BLaER1 treated with 17β-estradiol and CSF1 and Interleukin-3, amounts not matched to agents 10 nM and 100 nM (cell line): Measurements from ENCODE around the gene CCR9.

Experiments
- H3K27ac ChIP-seq, 11 experiments: shearing (Covaris generic); formaldehyde crosslinking; 2 replicates each; pipeline ENCODE4 v1.8.1; 2022
- H3K27me3 ChIP-seq, 11 experiments: shearing (Covaris generic); formaldehyde crosslinking; 2 replicates each; pipeline ENCODE4 v1.8.1; 2022
- H3K36me3 ChIP-seq, 11 experiments: shearing (Covaris generic); formaldehyde crosslinking; 2 replicates each; pipeline ENCODE4 v1.8.1; 2022
- H3K4me1 ChIP-seq, 10 experiments: shearing (Covaris generic); formaldehyde crosslinking; 2 replicates each; pipeline ENCODE4 v1.8.1; 2022
- H3K4me2 ChIP-seq, 11 experiments: shearing (Covaris generic); formaldehyde crosslinking; 2 replicates each; pipeline ENCODE4 v1.8.1; 2022
- H3K4me3 ChIP-seq, 10 experiments: shearing (Covaris generic); formaldehyde crosslinking; 2 replicates each; pipeline ENCODE4 v1.8.1; 2022
- H3K9ac ChIP-seq, 11 experiments: shearing (Covaris generic); formaldehyde crosslinking; 2 replicates each; pipeline ENCODE4 v1.8.1; 2022
- H3K9me3 ChIP-seq, 11 experiments: shearing (Covaris generic); formaldehyde crosslinking; replicated peaks in 1 of 11; 2 replicates each; pipeline ENCODE4 v1.8.1; 2022
- H4K20me1 ChIP-seq, 11 experiments: shearing (Covaris generic); formaldehyde crosslinking; 2 replicates each; pipeline ENCODE4 v1.8.1; 2022
- Cebpa-rat ChIP-seq, 11 experiments: shearing (Covaris generic); IDR thresholded peaks; 2 replicates each; pipeline ENCODE4 v1.8.1; 2022

The CCR9 gene

GRCh38 chr3:45858809-45859543, 27.4 kb upstream of the CCR9 start:
- Histone ChIP-seq H3K4me2 (peak overlapping the region in 2 of 11 experiments; percentile 38 to 45; a peak in 4 of 22 replicates), H4K20me1 (no peaks in the 10 kb centered on the region), H3K36me3 (no peaks in the 10 kb centered on the region), H3K27me3 (no peaks in the 10 kb centered on the region), H3K9me3 (peaks cover 12 to 32% (median 23%) of the 10 kb centered on the region in 11 experiments; a peak in 17 of 22 replicates), H3K9ac (no peak overlapping the region), H3K27ac (no peak overlapping the region), H3K4me1 (peaks cover 0 to 12% (median 0%) of the 10 kb centered on the region in 10 experiments; a peak in 5 of 20 replicates), H3K4me3 (no peak overlapping the region)
- no peak for TF ChIP-seq Cebpa-rat (IDR thresholded peaks at IDR 0.05)

GRCh38 chr3:45860481-45860880, 25.9 kb upstream of the CCR9 start:
- Histone ChIP-seq H3K9me3 (peaks cover 12 to 28% (median 21%) of the 10 kb centered on the region in 11 experiments; a peak in 17 of 22 replicates), H3K36me3 (no peaks in the 10 kb centered on the region), H3K27me3 (no peaks in the 10 kb centered on the region), H3K4me1 (peaks cover 0 to 21% (median 0%) of the 10 kb centered on the region in 10 experiments; a peak in 5 of 20 replicates), H3K4me3 (no peak overlapping the region), H4K20me1 (no peaks in the 10 kb centered on the region), H3K9ac (no peak overlapping the region), H3K4me2 (no peak overlapping the region), H3K27ac (no peak overlapping the region)
- TF ChIP-seq Cebpa-rat (IDR thresholded peaks at IDR 0.05): no peak

GRCh38 chr3:45861043-45861719, 25.2 kb upstream of the CCR9 start:
- Histone ChIP-seq H3K4me3 (no peak overlapping the region), H4K20me1 (no peaks in the 10 kb centered on the region), H3K9ac (no peak overlapping the region), H3K4me2 (no peak overlapping the region), H3K9me3 (peaks cover 7 to 21% (median 15%) of the 10 kb centered on the region in 11 experiments; a peak in 17 of 22 replicates), H3K36me3 (no peaks in the 10 kb centered on the region), H3K27me3 (no peaks in the 10 kb centered on the region), H3K27ac (no peak overlapping the region), H3K4me1 (peaks cover 0 to 28% (median 0%) of the 10 kb centered on the region in 10 experiments; a peak in 5 of 20 replicates)
- no peak for TF ChIP-seq Cebpa-rat (IDR thresholded peaks at IDR 0.05)

- Histone ChIP-seq H4K20me1 (no peaks in the 10 kb centered on the region), H3K4me1 (peaks cover 0 to 18% (median 0%) of the 10 kb centered on the region in 10 experiments; a peak in 4 of 20 replicates), H3K4me2 (peak overlapping the region in 2 of 11 experiments; percentile 56 to 75; a peak in 4 of 22 replicates), H3K4me3 (no peak overlapping the region), H3K27me3 (no peaks in the 10 kb centered on the region), H3K9me3 (peaks cover 0 to 11% (median 7%) of the 10 kb centered on the region in 11 experiments; a peak in 10 of 22 replicates), H3K27ac (peak overlapping the region in 1 of 11 experiments; percentile 0; a peak in 1 of 22 replicates), H3K9ac (no peak overlapping the region), H3K36me3 (no peaks in the 10 kb centered on the region)
- TF ChIP-seq Cebpa-rat (IDR thresholded peaks at IDR 0.05): no peak
These were observed 21.4 kb upstream of the CCR9 start for GRCh38 chr3:45864760-45865519.

- Histone ChIP-seq H3K4me2 (peak overlapping the region in 2 of 11 experiments; percentile 56 to 75; a peak in 4 of 22 replicates), H3K4me3 (no peak overlapping the region), H3K27ac (peak overlapping the region in 1 of 11 experiments; percentile 39; a peak in 2 of 22 replicates), H3K9me3 (peaks cover 0 to 11% (median 7%) of the 10 kb centered on the region in 11 experiments; a peak in 10 of 22 replicates), H3K36me3 (no peaks in the 10 kb centered on the region), H3K9ac (no peak overlapping the region), H3K27me3 (no peaks in the 10 kb centered on the region), H3K4me1 (peaks cover 0 to 18% (median 0%) of the 10 kb centered on the region in 10 experiments; a peak in 4 of 20 replicates), H4K20me1 (no peaks in the 10 kb centered on the region)
- TF ChIP-seq Cebpa-rat (IDR thresholded peaks at IDR 0.05): no peak
These were observed 20.8 kb upstream of the CCR9 start for GRCh38 chr3:45865563-45865962.

GRCh38 chr3:45868213-45868612, 18.1 kb upstream of the CCR9 start:
- no peak for TF ChIP-seq Cebpa-rat (IDR thresholded peaks at IDR 0.05)
- H3K27ac ChIP-seq: no peak overlapping the region
- peaks cover 0 to 9% (median 6%) of the 10 kb centered on the region in 11 experiments; a peak in 10 of 22 replicates for H3K9me3 ChIP-seq
- H3K27me3 ChIP-seq: no peaks in the 10 kb centered on the region
- H3K9ac ChIP-seq: no peak overlapping the region
- no peaks in the 10 kb centered on the region for H3K36me3 ChIP-seq
- H3K4me3 ChIP-seq: no peak overlapping the region
- peaks cover 0 to 18% (median 0%) of the 10 kb centered on the region in 10 experiments; a peak in 4 of 20 replicates for H3K4me1 ChIP-seq
- H3K4me2 ChIP-seq: no peak overlapping the region
- no peaks in the 10 kb centered on the region for H4K20me1 ChIP-seq

GRCh38 chr3:45868650-45869049, 17.7 kb upstream of the CCR9 start:
- Histone ChIP-seq H3K4me2 (no peak overlapping the region), H3K27me3 (no peaks in the 10 kb centered on the region), H3K9me3 (peaks cover 0 to 4% (median 2%) of the 10 kb centered on the region in 11 experiments; a peak in 10 of 22 replicates), H4K20me1 (no peaks in the 10 kb centered on the region), H3K27ac (no peak overlapping the region), H3K36me3 (no peaks in the 10 kb centered on the region), H3K4me3 (no peak overlapping the region), H3K9ac (no peak overlapping the region), H3K4me1 (peaks cover 0 to 18% (median 0%) of the 10 kb centered on the region in 10 experiments; a peak in 4 of 20 replicates)
- TF ChIP-seq Cebpa-rat (IDR thresholded peaks at IDR 0.05): no peak

GRCh38 chr3:45869638-45870037, 16.7 kb upstream of the CCR9 start:
- no peak overlapping the region for H3K4me2 ChIP-seq
- no peak overlapping the region for H3K27ac ChIP-seq

More at GRCh38 chr3:45869638-45870037, 16.7 kb upstream of the CCR9 start:
- Histone ChIP-seq H4K20me1 (no peaks in the 10 kb centered on the region), H3K9me3 (0 out of 22 replicates have a peak, but pooled peaks cover 0 to 3% (median 0%) of the 10 kb centered on the region in 11 experiments), H3K27me3 (no peaks in the 10 kb centered on the region), H3K4me3 (no peak overlapping the region), H3K4me1 (peaks cover 0 to 17% (median 0%) of the 10 kb centered on the region in 10 experiments; a peak in 4 of 20 replicates), H3K9ac (no peak overlapping the region), H3K36me3 (no peaks in the 10 kb centered on the region)
- no peak for TF ChIP-seq Cebpa-rat (IDR thresholded peaks at IDR 0.05)
